ENCODE data around the gene ARL6.

The ARL6 gene

GRCh38 chr3:97848779-97849178 is 84.2 kb downstream of the ARL6 start:
- TF ChIP-seq POLR2AphosphoS5 (IDR thresholded peaks at IDR 0.05; ENCODE audit: low read depth, low read length) (no peak), REST (IDR thresholded peaks at IDR 0.05; ENCODE audit: insufficient read depth in 1 of 2, low read depth in 2 of 2, low read length in 2 of 2) (no peak), SIN3A (IDR thresholded peaks at IDR 0.05; ENCODE audit: borderline replicate concordance, insufficient read depth, low read length) (no peak), TAF1 (IDR thresholded peaks at IDR 0.05; ENCODE audit: borderline replicate concordance, insufficient read depth, low read length) (no peak), FOXP2 (optimal IDR thresholded peaks at IDR 0.05; ENCODE audit: borderline replicate concordance, extremely low read depth, extremely low read length, insufficient read depth) (no peak)

All from PFSK-1 (cell line).